ENCODE results near the gene CNR2. TPM values are rescaled to one million over a fixed set of nuclear protein-coding genes. Genes with fewer than 3 reads are reported as not detected.

Gene CNR2
- total RNA-seq, 2 experiments from 2014 or later, result 0.04 to 0.07 TPM

Small RNA genes lying within 50 kb of the gene (microRNA-seq; reads per million reads assigned to microRNA genes)
- gene MIR378F (ENCODE audit: borderline microRNAs expressed, borderline replicate concordance), result not detected

Other genes with a start within 250 kb of the CNR2 start
- gene RPL11, start 221.6 kb downstream of the CNR2 start, total RNA-seq, result 1,000 to 10,000 TPM; 1,078 to 1,188 TPM
- gene ELOA, start 169.9 kb downstream of the CNR2 start, total RNA-seq, result 10 to 100 TPM; 29.8 to 33.5 TPM
- gene PITHD1, start 134.9 kb downstream of the CNR2 start, total RNA-seq, result 10 to 100 TPM; 54.3 to 55.3 TPM
- gene LYPLA2, start 122.2 kb downstream of the CNR2 start, total RNA-seq, result 10 to 100 TPM; 73.2 to 75.9 TPM
- 10 to 100 TPM; 14.5 to 17.4 TPM for gene GALE, start 112.6 kb downstream of the CNR2 start, total RNA-seq
- 10 to 100 TPM; 22.1 to 25.2 TPM for gene HMGCL, start 87.9 kb downstream of the CNR2 start, total RNA-seq
- gene FUCA1, start 45.1 kb downstream of the CNR2 start, total RNA-seq, result 1 to 10 TPM; 5.8 to 6.1 TPM
- 100 to 1,000 TPM; 151 to 186 TPM for gene PNRC2, start 46.5 kb upstream of the CNR2 start, total RNA-seq
- 100 to 1,000 TPM; 217 to 224 TPM for gene SRSF10, start 67.0 kb upstream of the CNR2 start, total RNA-seq
- gene MYOM3, start 198.8 kb upstream of the CNR2 start, total RNA-seq, result not detected
- not detected for gene IL22RA1, start 229.8 kb upstream of the CNR2 start, total RNA-seq

Measured in activated CD4-positive, alpha-beta T cell treated with anti-CD3 and anti-CD28 coated beads, Interleukin-2, amount 10 ng/mL, durations not matched to agents 7 days and 5 days (primary cell).